A549 (cell line): Measurements from ENCODE around the gene PRPS1. TPM values are rescaled to one million over a fixed set of nuclear protein-coding genes. Genes with fewer than 3 reads are reported as not detected.

Experiments used
- ATAC-seq, 2 experiments: fragments of 200-7000 bp in 1 of 2; fragments of >200 bp in 1 of 2; cut with Nextera tagmentation in 1 of 2; cut with Tn5 transposase in 1 of 2; 3 replicates each; pipeline versions ENCODE4 v1.8.0 to v1.9.1; 2018 to 2020; ENCODE audit warnings: mild to moderate bottlenecking in 1 of 2, moderate library complexity in 1 of 2
- CTCF ChIA-PET: fragments of 300-600 bp; sonication (Branson Sonifier 250); formaldehyde crosslinking; extraction: SDS; loops from one replicate; lab custom pipeline; 2021; ENCODE audit warnings: antibody characterized with exemption, inconsistent platforms; lab: Yijun Ruan, JAX
- POLR2A ChIA-PET: fragments of 350-600 bp; formaldehyde crosslinking; extraction: SDS; loops from one replicate; lab custom pipeline; 2021; ENCODE audit warnings: antibody characterized with exemption, inconsistent platforms; lab: Yijun Ruan, JAX
- DNase-seq, 2 experiments: peaks; one replicate each; pipeline versions ENCODE4 v3.0.0 to v3.0.0-alpha.2; 2011 to 2016; ENCODE audit warnings: low read depth in 1 of 2, low spot score in 1 of 2
- FAIRE-seq: peaks from 2 replicates; lab custom pipeline; 2011; peaks lifted over from hg19 to GRCh38; lab: Jason Lieb, UNC
- H3K27ac ChIP-seq, 2 experiments: fragments of >200 bp; sonication (Bioruptor Twin); formaldehyde crosslinking; 3 replicates each; pipeline ENCODE4 v1.5.1; 2016 to 2017
- H3K4me1 ChIP-seq: fragments of >200 bp; sonication (Bioruptor Twin); formaldehyde crosslinking; 3 replicates; pipeline ENCODE4 v1.6.1; 2016
- H3K4me2 ChIP-seq: fragments of >200 bp; sonication (Bioruptor Twin); formaldehyde crosslinking; 3 replicates; pipeline ENCODE4 v1.6.1; 2016
- H3K4me3 ChIP-seq: fragments of >200 bp; sonication (Bioruptor Twin); formaldehyde crosslinking; 3 replicates; pipeline ENCODE4 v1.5.1; 2016
- H3K9me3 ChIP-seq: fragments of >200 bp; sonication (Bioruptor Twin); formaldehyde crosslinking; 3 replicates; pipeline ENCODE4 v1.6.1; 2016
- ATOH8 ChIP-seq: fragments of 250-450 bp; sonication (Bioruptor Pico); IDR thresholded peaks from 2 replicates; pipeline ENCODE4 v1.5.0; 2020; ENCODE audit warnings: low read depth, mild to moderate bottlenecking, moderate library complexity
- BCL3 ChIP-seq: fragments of >200 bp; sonication (Bioruptor Twin); formaldehyde crosslinking; IDR thresholded peaks from 3 replicates; pipeline ENCODE4 v1.6.1; 2016
- BHLHE40 ChIP-seq: IDR thresholded peaks from 2 replicates; pipeline ENCODE4 v1.6.1; 2012; ENCODE audit warnings: low read depth, low read length, inconsistent platforms
- CHD2 ChIP-seq: fragments of 150-350 bp; IDR thresholded peaks from 2 replicates; pipeline ENCODE4 v1.6.1; 2014; ENCODE audit warnings: low read length; ENCODE audit not compliant: partially characterized antibody
- CTCF ChIP-seq: fragments of >200 bp; sonication (Bioruptor Twin); formaldehyde crosslinking; IDR thresholded peaks from 3 replicates; pipeline ENCODE4 v1.5.1; 2016
- E2F6 ChIP-seq: IDR thresholded peaks from 2 replicates; pipeline ENCODE4 v1.6.1; 2012; ENCODE audit warnings: low read depth, borderline replicate concordance
- EHF ChIP-seq: fragments of 250-450 bp; sonication (Bioruptor Pico); IDR thresholded peaks from 2 replicates; pipeline ENCODE4 v1.5.0; 2020; ENCODE audit warnings: mild to moderate bottlenecking
- EHMT2 ChIP-seq: fragments of 200-600 bp; sonication (generic); IDR thresholded peaks from 2 replicates; pipeline ENCODE4 v1.6.1; 2016; ENCODE audit warnings: antibody characterized with exemption, low read depth, mild to moderate bottlenecking, moderate library complexity
- EP300 ChIP-seq, 2 experiments: fragments of >200 bp; sonication (Bioruptor Twin); formaldehyde crosslinking; IDR thresholded peaks; 2 replicates in 1 of 2; 3 replicates in 1 of 2; pipeline ENCODE4 v1.6.1; 2016 to 2017
- HES2 ChIP-seq: fragments of >200 bp; sonication (Bioruptor Twin); formaldehyde crosslinking; IDR thresholded peaks from 2 replicates; pipeline ENCODE4 v1.6.1; 2016
- HEYL ChIP-seq: fragments of 250-450 bp; sonication (Bioruptor Pico); IDR thresholded peaks from 2 replicates; pipeline ENCODE4 v1.8.0; 2021; ENCODE audit warnings: mild to moderate bottlenecking, moderate library complexity
- HOXB13 ChIP-seq: fragments of 250-450 bp; sonication (Bioruptor Pico); IDR thresholded peaks from 2 replicates; pipeline ENCODE4 v1.5.0; 2020; ENCODE audit warnings: low read depth, mild to moderate bottlenecking, moderate library complexity
- HOXB5 ChIP-seq: fragments of 250-450 bp; sonication (Bioruptor Pico); IDR thresholded peaks from 2 replicates; pipeline ENCODE4 v1.5.0; 2020; ENCODE audit warnings: mild to moderate bottlenecking, moderate library complexity
- JUN ChIP-seq, 2 experiments: fragments of >200 bp; sonication (Bioruptor Twin); formaldehyde crosslinking; IDR thresholded peaks; 2 replicates in 1 of 2; 3 replicates in 1 of 2; pipeline ENCODE4 v1.6.1; 2016 to 2017
- KDM5A ChIP-seq: fragments of 200-600 bp; sonication (generic); IDR thresholded peaks from 2 replicates; pipeline ENCODE4 v1.6.1; 2016; ENCODE audit warnings: antibody characterized with exemption, mild to moderate bottlenecking
- MAFK ChIP-seq: fragments of 450-650 bp; IDR thresholded peaks from 2 replicates; pipeline ENCODE4 v1.6.1; 2014; ENCODE audit not compliant: partially characterized antibody
- MAZ ChIP-seq: fragments of 150-350 bp; IDR thresholded peaks from 2 replicates; pipeline ENCODE4 v1.6.1; 2014; ENCODE audit warnings: antibody characterized with exemption, low read depth, low read length, borderline replicate concordance
- PHF8 ChIP-seq: fragments of 200-600 bp; sonication (generic); IDR thresholded peaks from 2 replicates; pipeline ENCODE4 v1.6.1; 2016; ENCODE audit warnings: low read depth, mild to moderate bottlenecking, antibody characterized with exemption, moderate library complexity, borderline replicate concordance
- RAD21 ChIP-seq, 2 experiments: fragments of >200 bp in 1 of 2; sonication (Bioruptor Twin) in 1 of 2; formaldehyde crosslinking in 1 of 2; IDR thresholded peaks in 1 of 2; conservative IDR thresholded peaks in 1 of 2; 2 replicates in 1 of 2; 3 replicates in 1 of 2; pipeline ENCODE4 v1.6.1; 2012 to 2018; ENCODE audit warnings: inconsistent platforms in 1 of 2
- RARB ChIP-seq: fragments of 250-450 bp; sonication (Bioruptor Pico); IDR thresholded peaks from 2 replicates; pipeline ENCODE4 v1.8.0; 2021; ENCODE audit warnings: mild to moderate bottlenecking, moderate library complexity
- TP53 ChIP-seq: fragments of 250-450 bp; sonication (Bioruptor Pico); IDR thresholded peaks from 2 replicates; pipeline ENCODE4 v1.5.0; 2021; ENCODE audit warnings: mild to moderate bottlenecking, moderate library complexity
- USF2 ChIP-seq: fragments of 450-650 bp; IDR thresholded peaks from 2 replicates; pipeline ENCODE4 v1.6.1; 2014; ENCODE audit warnings: antibody characterized with exemption
- ZFP36 ChIP-seq: fragments of 450-650 bp; IDR thresholded peaks from 2 replicates; pipeline ENCODE4 v1.6.1; 2014; ENCODE audit warnings: borderline replicate concordance; ENCODE audit not compliant: partially characterized antibody
- ZSCAN20 ChIP-seq: fragments of 250-450 bp; sonication (Bioruptor Pico); IDR thresholded peaks from 2 replicates; pipeline ENCODE4 v1.8.0; 2022; ENCODE audit warnings: mild to moderate bottlenecking, moderate library complexity
- WGBS: methylation state at CpG from one replicate; pipeline ENCODE4 v1.1.6; 2017; ENCODE audit errors: missing lambda C conversion rate; 5-methylcytosine and 5-hydroxymethylcytosine counted together
- polyA plus RNA-seq, 4 experiments: library from polyadenylated mRNA; depleted of rRNA in 3 of 4; stranded (reverse); fragments of >200 nt; fragmentation: RNase III in 1 of 4; extraction: RNeasy Plus Mini Kit Qiagen cat#74134 plus additional on column Dnase treatment in 1 of 4; gene quantifications; 2 replicates in 3 of 4; 3 replicates in 1 of 4; pipeline ENCODE4 v1.2.3, GENCODE V29; 2011 to 2017

PRPS1 gene
- polyA plus RNA-seq, 2 of the 4 experiments (the other 2 are of a cell fraction) = 121 to 140 TPM

GRCh38 chrX:107579956-107580355 is 48.4 kb upstream of the PRPS1 start (continued):
- no peak for TF ChIP-seq ATOH8
- TF ChIP-seq KDM5A = no peak
- TF ChIP-seq CHD2 = no peak
- no peak for TF ChIP-seq ZFP36
- TF ChIP-seq, all 56 proteins: peak for 0

- ATAC-seq = no peak
- ChIA-PET POLR2A (no interaction called here), CTCF (no interaction called here)
- Histone ChIP-seq H3K4me1 (no peaks in the 10 kb centered on the region), H3K9me3 (no peaks in the 10 kb centered on the region), H3K4me2 (no peak overlapping the region), H3K4me3 (no peak overlapping the region), H3K27ac (no peak overlapping the region)
- TF ChIP-seq HOXB13 (no peak), MAFK (peak; percentile 49)
- DNase-seq = no peak
- 76% methylated on average over 4 of the region's 4 CpGs for WGBS
- no peak for FAIRE-seq
Observed at GRCh38 chrX:107581923-107582322, 46.4 kb upstream of the PRPS1 start.

- no peak overlapping the region for H3K4me3 ChIP-seq
- CTCF ChIA-PET = interaction anchor here (1.6 kb wide), 1 partner anchor 13 kb away, joined by 3 read pairs; no protein-coding TSS in a partner anchor
- no peak overlapping the region for H3K27ac ChIP-seq
- FAIRE-seq (no peak), DNase-seq (no peak), ATAC-seq (no peak)
- POLR2A ChIA-PET = no interaction called here
- no peaks in the 10 kb centered on the region for H3K4me1 ChIP-seq
- WGBS = 92% methylated on average over 6 of the region's 6 CpGs
- no peak for TF ChIP-seq ZFP36
- no peak for TF ChIP-seq BCL3
- H3K9me3 ChIP-seq = no peaks in the 10 kb centered on the region
- no peak overlapping the region for H3K4me2 ChIP-seq
Observed at GRCh38 chrX:107589243-107589642, 39.1 kb upstream of the PRPS1 start.

- TF ChIP-seq HES2 (no peak), USF2 (no peak), EHF (CRISPR knock-in tag) (no peak), HOXB5 (no peak), RARB (CRISPR knock-in tag) (no peak)
- ATAC-seq (no peak), FAIRE-seq (no peak), DNase-seq (no peak)
- Histone ChIP-seq H3K4me3 (no peak overlapping the region), H3K4me1 (no peaks in the 10 kb centered on the region), H3K4me2 (no peak overlapping the region), H3K27ac (no peak overlapping the region), H3K9me3 (no peaks in the 10 kb centered on the region)
- ChIA-PET CTCF (no interaction called here), POLR2A (no interaction called here)
- WGBS = 29% methylated on average over 4 of the region's 4 CpGs
Observed at GRCh38 chrX:107596651-107597050, 31.7 kb upstream of the PRPS1 start.

- H3K9me3 ChIP-seq = no peaks in the 10 kb centered on the region
- FAIRE-seq = no peak
- no peak overlapping the region for H3K4me3 ChIP-seq
- no peak for ATAC-seq
- H3K4me2 ChIP-seq = no peak overlapping the region
- POLR2A ChIA-PET = no interaction called here
- H3K27ac ChIP-seq = no peak overlapping the region
- DNase-seq = no peak
- 68% methylated on average over 13 of the region's 13 CpGs for WGBS
- H3K4me1 ChIP-seq = no peaks in the 10 kb centered on the region
- CTCF ChIA-PET = no interaction called here
- TF ChIP-seq JUN (IDR thresholded peaks at IDR 0.05) = no peak
- TF ChIP-seq TP53 (CRISPR knock-in tag) = no peak
- no peak for TF ChIP-seq HEYL (CRISPR knock-in tag)
- no peak for TF ChIP-seq EP300 (IDR thresholded peaks at IDR 0.05)
- no peak for TF ChIP-seq RAD21 (conservative IDR thresholded peaks at IDR 0.05 in 1 of 2, IDR thresholded peaks at IDR 0.05 in 1 of 2)
- no peak for TF ChIP-seq MAZ
- no peak for TF ChIP-seq ZSCAN20 (CRISPR knock-in tag)
- TF ChIP-seq EHMT2 = no peak
- TF ChIP-seq HOXB13 = no peak
- TF ChIP-seq PHF8 = no peak
- no peak for TF ChIP-seq HES2
- TF ChIP-seq CTCF = no peak
- TF ChIP-seq E2F6 = no peak
- TF ChIP-seq BHLHE40 = no peak
Observed at GRCh38 chrX:107597264-107597663, 31.0 kb upstream of the PRPS1 start.
